Endothelial cell of umbilical vein (primary cell): ENCODE data around the gene EP400.

Source experiments
- EZH2 ChIP-seq: IDR thresholded peaks from 2 replicates; pipeline ENCODE4 v1.6.1; 2012; ENCODE audit warnings: borderline replicate concordance, low read depth, mild to moderate bottlenecking, moderate library complexity, low read length, inconsistent platforms; ENCODE audit not compliant: severe bottlenecking
- MYC ChIP-seq: IDR thresholded peaks from one replicate; pipeline ENCODE4 v1.6.1; 2011; ENCODE audit warnings: mild to moderate bottlenecking, low read depth, low read length
- POLR2A ChIP-seq: IDR thresholded peaks from 2 replicates; pipeline ENCODE4 v1.6.1; 2012; ENCODE audit warnings: low read depth, mild to moderate bottlenecking, control low read depth, low read length
- POLR2AphosphoS5 ChIP-seq: IDR thresholded peaks from 2 replicates; pipeline ENCODE4 v1.6.1; 2012; ENCODE audit warnings: low read depth, mild to moderate bottlenecking, control low read depth, low read length, moderate library complexity; ENCODE audit not compliant: insufficient read depth
- TF ChIP-seq, protein P1 (sequence below), 2 donors: IDR thresholded peaks; 1 replicate in 1 of 2; 2 replicates in 1 of 2; pipeline ENCODE4 v1.5.1; 2011; ENCODE audit warnings: low read length in 2 of 2, mild to moderate bottlenecking in 2 of 2, moderate library complexity in 2 of 2, control low read depth in 1 of 2, inconsistent platforms in 1 of 2, low read depth in 1 of 2; ENCODE audit not compliant: insufficient read depth in 1 of 2; ENCODE audit errors: extremely low read depth in 1 of 2
- TF ChIP-seq, protein P2 (sequence below): IDR thresholded peaks from 2 replicates; pipeline ENCODE4 v1.6.1; 2011; ENCODE audit not compliant: insufficient read depth, insufficient read length

GRCh38 chr12:132066749-132067148 is 117.0 kb downstream of the EP400 start:
- TF ChIP-seq EZH2 (no peak), POLR2A (no peak), POLR2AphosphoS5 (no peak), MYC (no peak)
- TF ChIP-seq, protein P1, sequence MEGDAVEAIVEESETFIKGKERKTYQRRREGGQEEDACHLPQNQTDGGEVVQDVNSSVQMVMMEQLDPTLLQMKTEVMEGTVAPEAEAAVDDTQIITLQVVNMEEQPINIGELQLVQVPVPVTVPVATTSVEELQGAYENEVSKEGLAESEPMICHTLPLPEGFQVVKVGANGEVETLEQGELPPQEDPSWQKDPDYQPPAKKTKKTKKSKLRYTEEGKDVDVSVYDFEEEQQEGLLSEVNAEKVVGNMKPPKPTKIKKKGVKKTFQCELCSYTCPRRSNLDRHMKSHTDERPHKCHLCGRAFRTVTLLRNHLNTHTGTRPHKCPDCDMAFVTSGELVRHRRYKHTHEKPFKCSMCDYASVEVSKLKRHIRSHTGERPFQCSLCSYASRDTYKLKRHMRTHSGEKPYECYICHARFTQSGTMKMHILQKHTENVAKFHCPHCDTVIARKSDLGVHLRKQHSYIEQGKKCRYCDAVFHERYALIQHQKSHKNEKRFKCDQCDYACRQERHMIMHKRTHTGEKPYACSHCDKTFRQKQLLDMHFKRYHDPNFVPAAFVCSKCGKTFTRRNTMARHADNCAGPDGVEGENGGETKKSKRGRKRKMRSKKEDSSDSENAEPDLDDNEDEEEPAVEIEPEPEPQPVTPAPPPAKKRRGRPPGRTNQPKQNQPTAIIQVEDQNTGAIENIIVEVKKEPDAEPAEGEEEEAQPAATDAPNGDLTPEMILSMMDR (IDR thresholded peaks at IDR 0.05; ENCODE audit: extremely low read depth in 1 of 2, insufficient read depth in 1 of 2, low read depth in 1 of 2, low read length in 2 of 2) = no peak
- TF ChIP-seq, protein P2, sequence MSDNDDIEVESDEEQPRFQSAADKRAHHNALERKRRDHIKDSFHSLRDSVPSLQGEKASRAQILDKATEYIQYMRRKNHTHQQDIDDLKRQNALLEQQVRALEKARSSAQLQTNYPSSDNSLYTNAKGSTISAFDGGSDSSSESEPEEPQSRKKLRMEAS = no peak
